Sigmoid colon (tissue), 4 donors: Measurements from ENCODE around the gene DNPEP.
A peak's percentile ranks its signal among the peaks of the same experiment; 100 is the strongest.

ENCODE experiments used
- POLR2A ChIP-seq, 2 donors: fragments of 450-650 bp; IDR thresholded peaks; one replicate each; pipeline ENCODE4 v1.6.1; 2016; ENCODE audit warnings: antibody characterized with exemption in 2 of 2, mild to moderate bottlenecking in 2 of 2, moderate library complexity in 2 of 2
- POLR2AphosphoS5 ChIP-seq, 4 donors: sonication (generic); formaldehyde crosslinking; IDR thresholded peaks; one replicate each; pipeline ENCODE4 v1.6.1; 2017; ENCODE audit warnings: antibody characterized with exemption in 4 of 4

DNA sequence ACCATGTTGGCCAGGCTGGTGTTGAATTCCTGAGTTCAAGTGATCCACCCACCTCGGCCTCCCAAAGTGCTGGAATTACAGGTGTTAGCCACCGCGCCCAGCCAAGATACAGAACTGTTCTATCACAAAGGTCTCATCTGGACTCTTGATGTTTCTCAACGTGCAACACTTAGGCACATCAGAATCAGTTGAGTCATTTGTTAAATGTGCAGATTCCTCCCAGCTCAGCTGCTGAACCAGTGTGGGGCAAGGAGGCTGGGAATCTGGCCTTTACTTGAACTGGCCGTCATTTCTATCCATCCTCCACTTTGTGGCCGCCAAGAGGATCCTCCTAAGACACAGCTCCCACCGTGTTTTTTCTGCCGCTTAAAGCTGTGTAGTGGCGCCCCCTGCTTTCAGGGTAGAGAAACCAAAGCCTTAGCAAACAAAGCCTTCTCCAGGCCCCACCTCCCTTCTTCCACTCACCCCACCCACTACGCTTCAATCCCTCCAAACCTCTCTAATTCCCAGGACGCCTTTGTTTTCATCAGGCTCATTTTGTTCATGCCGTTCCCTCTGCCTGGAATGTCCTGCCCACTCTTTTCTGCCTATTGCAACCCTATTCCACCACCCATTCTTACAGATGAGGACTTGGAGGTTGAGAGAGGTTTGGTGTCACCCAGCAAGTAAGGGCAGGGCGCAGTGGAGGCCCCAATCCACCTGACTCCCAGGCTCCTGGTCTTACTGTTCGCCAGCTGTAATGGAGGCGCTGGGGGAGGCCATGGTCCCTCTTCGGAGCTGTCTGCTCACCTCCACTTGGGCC lies 46.2 kb upstream of the DNPEP start:
- TF ChIP-seq POLR2AphosphoS5 (IDR thresholded peaks at IDR 0.05) (peak; percentile 81 to 86 (median 84)), POLR2A (IDR thresholded peaks at IDR 0.05) (peak in 1 of 2 donors; percentile 49)
